ENCODE data around the gene KCNMA1.

Gene KCNMA1

DNA sequence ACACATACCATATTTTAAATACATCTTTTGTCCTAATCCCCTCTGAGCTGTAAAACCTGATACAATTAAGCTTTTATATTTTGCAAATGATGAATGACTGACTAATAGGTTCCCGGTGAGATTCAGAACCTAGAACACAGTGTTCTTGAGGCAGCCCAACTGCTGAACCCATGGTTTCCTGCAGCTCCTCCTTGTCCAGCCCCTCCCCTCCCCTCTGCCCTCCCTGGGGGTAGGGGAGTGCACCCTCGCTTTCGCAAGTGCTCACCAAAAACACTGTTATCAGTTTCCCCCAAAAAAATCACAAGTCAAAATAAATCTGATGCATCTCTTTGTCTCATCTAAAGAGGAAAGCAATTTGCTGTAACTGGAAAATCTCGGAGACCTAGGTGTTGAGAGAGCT, 602.8 kb downstream of the KCNMA1 start:
- TF ChIP-seq, protein P1, sequence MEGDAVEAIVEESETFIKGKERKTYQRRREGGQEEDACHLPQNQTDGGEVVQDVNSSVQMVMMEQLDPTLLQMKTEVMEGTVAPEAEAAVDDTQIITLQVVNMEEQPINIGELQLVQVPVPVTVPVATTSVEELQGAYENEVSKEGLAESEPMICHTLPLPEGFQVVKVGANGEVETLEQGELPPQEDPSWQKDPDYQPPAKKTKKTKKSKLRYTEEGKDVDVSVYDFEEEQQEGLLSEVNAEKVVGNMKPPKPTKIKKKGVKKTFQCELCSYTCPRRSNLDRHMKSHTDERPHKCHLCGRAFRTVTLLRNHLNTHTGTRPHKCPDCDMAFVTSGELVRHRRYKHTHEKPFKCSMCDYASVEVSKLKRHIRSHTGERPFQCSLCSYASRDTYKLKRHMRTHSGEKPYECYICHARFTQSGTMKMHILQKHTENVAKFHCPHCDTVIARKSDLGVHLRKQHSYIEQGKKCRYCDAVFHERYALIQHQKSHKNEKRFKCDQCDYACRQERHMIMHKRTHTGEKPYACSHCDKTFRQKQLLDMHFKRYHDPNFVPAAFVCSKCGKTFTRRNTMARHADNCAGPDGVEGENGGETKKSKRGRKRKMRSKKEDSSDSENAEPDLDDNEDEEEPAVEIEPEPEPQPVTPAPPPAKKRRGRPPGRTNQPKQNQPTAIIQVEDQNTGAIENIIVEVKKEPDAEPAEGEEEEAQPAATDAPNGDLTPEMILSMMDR (IDR thresholded peaks at IDR 0.05; ENCODE audit: insufficient read depth, low read length, poor library complexity, severe bottlenecking) = no peak
- no peak overlapping the region for H3K4me3 ChIP-seq (replicated peaks; ENCODE audit: low read depth, low read length)
- no peak for DNase-seq (ENCODE audit: extremely low read depth, insufficient read length)

DNA sequence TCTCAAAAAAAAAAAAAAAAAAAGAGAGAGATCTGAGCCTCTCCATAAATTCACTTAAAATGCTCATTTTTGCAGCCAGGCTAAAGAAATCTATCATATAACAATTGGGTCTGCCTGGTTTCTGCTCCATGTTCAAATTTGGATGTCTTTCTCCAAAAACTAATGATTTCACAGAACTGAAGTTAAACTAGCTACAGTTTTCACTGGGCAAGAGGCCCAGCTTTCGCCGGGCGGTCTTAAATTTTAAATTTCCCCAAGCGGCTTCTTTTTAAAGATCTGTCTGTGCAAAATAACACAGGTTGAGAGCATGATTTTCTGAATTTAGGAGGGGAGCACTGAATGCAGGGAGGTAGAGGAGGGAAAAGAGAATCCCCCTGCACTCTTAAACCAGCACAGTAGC, 603.4 kb downstream of the KCNMA1 start:
- TF ChIP-seq, protein P1 (IDR thresholded peaks at IDR 0.05; ENCODE audit: insufficient read depth, low read length, poor library complexity, severe bottlenecking) = no peak
- Histone ChIP-seq H3K27me3 (replicated peaks; ENCODE audit: control insufficient read depth, insufficient read depth, low read length) (no peaks in the 10 kb centered on the region), H3K4me3 (replicated peaks; ENCODE audit: low read depth, low read length) (no peak overlapping the region), H3K36me3 (ENCODE audit: control insufficient read depth, insufficient read depth, low read length) (no peaks in the 10 kb centered on the region)
- no peak for DNase-seq (ENCODE audit: extremely low read depth, insufficient read length)

More for the DNA sequence above, 602.8 kb downstream of the KCNMA1 start:
- Histone ChIP-seq H3K36me3 (ENCODE audit: control insufficient read depth, insufficient read depth, low read length) (no peaks in the 10 kb centered on the region), H3K27me3 (replicated peaks; ENCODE audit: control insufficient read depth, insufficient read depth, low read length) (no peaks in the 10 kb centered on the region)

DNA sequence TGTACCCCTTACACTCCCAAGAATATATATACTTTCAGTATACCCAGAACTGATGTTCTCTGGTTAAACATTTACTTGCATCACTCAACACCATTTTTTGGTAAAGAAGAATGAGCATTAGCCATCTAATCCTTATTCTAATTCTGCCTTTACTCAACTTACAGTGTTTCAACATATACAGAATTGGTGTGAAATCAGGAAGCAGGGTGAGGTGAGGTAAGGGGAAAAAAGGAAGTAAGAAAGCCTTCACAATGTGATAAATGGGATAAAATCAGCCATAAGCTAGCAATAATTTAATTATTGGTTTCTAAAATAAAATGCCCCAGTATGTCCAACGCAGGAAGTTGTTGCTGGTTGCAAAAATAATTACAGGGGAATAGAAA, 605.4 kb downstream of the KCNMA1 start:
- TF ChIP-seq, protein P1 (IDR thresholded peaks at IDR 0.05; ENCODE audit: insufficient read depth, low read length, poor library complexity, severe bottlenecking) = no peak
- Histone ChIP-seq H3K27me3 (replicated peaks; ENCODE audit: control insufficient read depth, insufficient read depth, low read length) (no peaks in the 10 kb centered on the region; the same call in 1 of the 2 replicates), H3K36me3 (ENCODE audit: control insufficient read depth, insufficient read depth, low read length) (no peaks in the 10 kb centered on the region), H3K4me3 (replicated peaks; ENCODE audit: low read depth, low read length) (no peak overlapping the region)
- DNase-seq (ENCODE audit: extremely low read depth, insufficient read length) = no peak

DNA sequence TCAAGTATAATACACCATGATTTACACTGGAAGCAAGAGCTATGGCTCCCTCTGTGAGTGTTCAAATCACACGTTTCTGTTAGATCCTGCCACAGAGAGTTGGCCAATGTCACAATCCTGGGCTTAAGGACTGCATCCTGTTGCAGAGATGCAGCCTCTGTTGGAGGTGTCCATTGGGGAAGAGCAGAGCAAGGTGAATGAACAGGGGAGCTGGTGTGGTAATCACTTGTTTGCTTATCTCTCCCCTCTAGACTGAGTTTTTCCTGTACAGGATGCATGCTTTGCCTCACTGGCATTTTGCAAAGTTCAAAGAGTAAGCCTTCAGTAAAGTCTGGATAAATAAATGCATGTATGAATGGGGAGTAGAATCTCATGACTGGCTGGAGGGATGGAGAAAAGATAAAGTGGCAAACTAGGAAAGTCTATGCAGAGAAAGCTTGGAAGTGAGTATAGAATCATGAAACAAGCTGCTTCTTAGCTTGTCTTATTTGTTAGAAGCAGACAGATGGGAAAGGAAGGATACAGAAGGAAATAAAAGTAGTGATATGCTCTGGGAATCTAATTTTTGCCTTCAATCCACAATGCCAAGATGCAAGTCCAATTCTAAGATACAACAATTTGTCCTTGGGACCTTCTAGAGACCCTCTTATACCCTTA, 605.9 kb downstream of the KCNMA1 start:
- DNase-seq (ENCODE audit: extremely low read depth, insufficient read length) = no peak
- no peaks in the 10 kb centered on the region for H3K36me3 ChIP-seq (ENCODE audit: control insufficient read depth, insufficient read depth, low read length)
- TF ChIP-seq, protein P1 (IDR thresholded peaks at IDR 0.05; ENCODE audit: insufficient read depth, low read length, poor library complexity, severe bottlenecking) = no peak
- H3K4me3 ChIP-seq (replicated peaks; ENCODE audit: low read depth, low read length) = no peak overlapping the region
- no peaks in the 10 kb centered on the region; the same call in 1 of the 2 replicates for H3K27me3 ChIP-seq (replicated peaks; ENCODE audit: control insufficient read depth, insufficient read depth, low read length)

DNA sequence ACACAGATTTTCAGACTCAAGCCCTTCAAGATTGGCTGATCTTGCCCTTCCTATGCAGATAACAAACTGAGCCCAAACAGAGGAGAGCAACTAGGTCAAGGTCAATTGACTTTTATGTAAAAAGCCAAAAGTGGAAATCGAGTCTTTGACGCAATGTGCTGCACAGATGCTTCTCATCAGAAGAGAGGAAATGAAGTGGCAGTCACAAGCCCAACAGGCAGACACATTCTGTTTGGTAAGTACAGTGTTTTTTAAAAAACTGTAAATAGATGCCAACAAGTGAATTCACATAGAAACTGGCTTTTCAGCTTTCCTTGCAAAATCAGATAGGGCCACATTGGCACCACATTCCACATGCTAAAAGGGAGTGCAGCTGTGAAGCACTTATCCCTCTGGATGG, 606.6 kb downstream of the KCNMA1 start:
- TF ChIP-seq, protein P1 (IDR thresholded peaks at IDR 0.05; ENCODE audit: insufficient read depth, low read length, poor library complexity, severe bottlenecking) = no peak
- no peak for DNase-seq (ENCODE audit: extremely low read depth, insufficient read length)
- H3K36me3 ChIP-seq (ENCODE audit: control insufficient read depth, insufficient read depth, low read length) = no peaks in the 10 kb centered on the region
- no peak overlapping the region for H3K4me3 ChIP-seq (replicated peaks; ENCODE audit: low read depth, low read length)
- H3K27me3 ChIP-seq (replicated peaks; ENCODE audit: control insufficient read depth, insufficient read depth, low read length) = no peaks in the 10 kb centered on the region; the same call in 1 of the 2 replicates
